SJCRH30 (cell line): ENCODE measurements around the gene RBM34. TPM values are rescaled to one million over a fixed set of nuclear protein-coding genes. Genes with fewer than 3 reads are reported as not detected.
"Not testable (repeated sequence)": the region's sequence is repeated elsewhere in the genome, so short reads cannot be mapped to it uniquely, and the experiment has no call there.

Experiments
- DNase-seq, 2 experiments: peaks; one replicate each; pipeline ENCODE4 v3.0.0-alpha.2; 2015 to 2020
- H3K27ac ChIP-seq: fragments of 250-450 bp; sonication (Bioruptor Pico); 2 replicates; pipeline ENCODE4 v1.5.1; 2020; ENCODE audit warnings: mild to moderate bottlenecking, moderate library complexity
- H3K27me3 ChIP-seq: fragments of 250-450 bp; sonication (Bioruptor Pico); 2 replicates; pipeline ENCODE4 v1.5.1; 2020; ENCODE audit warnings: mild to moderate bottlenecking, moderate library complexity
- H3K36me3 ChIP-seq: fragments of 250-450 bp; sonication (Bioruptor Pico); 2 replicates; pipeline ENCODE4 v1.5.1; 2020; ENCODE audit warnings: mild to moderate bottlenecking, moderate library complexity
- H3K4me1 ChIP-seq: fragments of 250-450 bp; sonication (Bioruptor Pico); 2 replicates; pipeline ENCODE4 v1.5.1; 2020; ENCODE audit warnings: mild to moderate bottlenecking, moderate library complexity
- H3K4me3 ChIP-seq: fragments of 250-450 bp; sonication (Bioruptor Pico); 2 replicates; pipeline ENCODE4 v1.5.1; 2020; ENCODE audit warnings: mild to moderate bottlenecking, moderate library complexity
- H3K9me3 ChIP-seq: fragments of 250-450 bp; sonication (Bioruptor Pico); replicated peaks from 2 replicates; pipeline ENCODE4 v1.5.1; 2020; ENCODE audit warnings: mild to moderate bottlenecking, moderate library complexity
- total RNA-seq: library from RNA; depleted of rRNA; stranded (reverse); fragments of >200 nt; shearing (Covaris generic); gene quantifications from 2 replicates; pipeline ENCODE4 v1.2.3, GENCODE V29; 2014

Gene RBM34
- total RNA-seq, 1 experiment from 2014 or later: 72.7 TPM

GRCh38 chr1:235097501-235097900, 63.5 kb downstream of the RBM34 start:
- not testable (repeated sequence) for DNase-seq, H3K9me3 ChIP-seq, H3K27me3 ChIP-seq, H3K27ac ChIP-seq, H3K36me3 ChIP-seq, H3K4me3 ChIP-seq
- H3K4me1 ChIP-seq: peaks cover 15% of the 10 kb centered on the region

GRCh38 chr1:235095938-235096562, 65.0 kb downstream of the RBM34 start:
- H3K9me3 ChIP-seq: no peaks in the 10 kb centered on the region
- DNase-seq: no peak

GRCh38 chr1:235093696-235094592, 67.1 kb downstream of the RBM34 start:
- Histone ChIP-seq H3K9me3 (no peaks in the 10 kb centered on the region), H3K27ac (no peak overlapping the region), H3K36me3 (no peaks in the 10 kb centered on the region), H3K4me1 (peaks cover 14% of the 10 kb centered on the region), H3K4me3 (peak overlapping the region; percentile 51), H3K27me3 (no peaks in the 10 kb centered on the region)
- DNase-seq: peak; percentile 73 to 89

More at GRCh38 chr1:235095938-235096562, 65.0 kb downstream of the RBM34 start:
- H3K4me1 ChIP-seq: peaks cover 17% of the 10 kb centered on the region
- no peaks in the 10 kb centered on the region for H3K36me3 ChIP-seq
- no peaks in the 10 kb centered on the region for H3K27me3 ChIP-seq
- no peak overlapping the region for H3K27ac ChIP-seq
- no peak overlapping the region for H3K4me3 ChIP-seq

- H3K9me3 ChIP-seq: no peaks in the 10 kb centered on the region
- peaks cover 14% of the 10 kb centered on the region for H3K4me1 ChIP-seq
- H3K4me3 ChIP-seq: peak overlapping the region; percentile 51
- DNase-seq: peak; percentile 87 to 93
- H3K27ac ChIP-seq: peak overlapping the region; percentile 13; the same call in 1 of the 2 replicates
- H3K36me3 ChIP-seq: no peaks in the 10 kb centered on the region
- no peaks in the 10 kb centered on the region for H3K27me3 ChIP-seq
Observed at GRCh38 chr1:235093013-235093695, 67.9 kb downstream of the RBM34 start.

- DNase-seq, H3K36me3 ChIP-seq, H3K27ac ChIP-seq, H3K9me3 ChIP-seq, H3K4me3 ChIP-seq, H3K27me3 ChIP-seq: not testable (repeated sequence)
- H3K4me1 ChIP-seq: peaks cover 14% of the 10 kb centered on the region
Observed at GRCh38 chr1:235092415-235092814, 68.6 kb downstream of the RBM34 start.

GRCh38 chr1:235092045-235092406, 69.0 kb downstream of the RBM34 start:
- H3K27me3 ChIP-seq, H3K36me3 ChIP-seq, DNase-seq, H3K27ac ChIP-seq, H3K4me3 ChIP-seq, H3K9me3 ChIP-seq: not testable (repeated sequence)
- peaks cover 14% of the 10 kb centered on the region for H3K4me1 ChIP-seq

GRCh38 chr1:235091319-235092044, 69.6 kb downstream of the RBM34 start:
- Histone ChIP-seq H3K4me1 (peaks cover 14% of the 10 kb centered on the region), H3K27ac (peak overlapping the region; percentile 65)
- H3K9me3 ChIP-seq, H3K36me3 ChIP-seq, H3K4me3 ChIP-seq, DNase-seq, H3K27me3 ChIP-seq: not testable (repeated sequence)

GRCh38 chr1:235090406-235091069, 70.5 kb downstream of the RBM34 start:
- no peaks in the 10 kb centered on the region for H3K9me3 ChIP-seq
- peak; percentile 85 for DNase-seq
- peak overlapping the region; percentile 30 for H3K4me3 ChIP-seq
- H3K4me1 ChIP-seq: peaks cover 14% of the 10 kb centered on the region
- H3K27ac ChIP-seq: peak overlapping the region; percentile 65
- H3K27me3 ChIP-seq: no peaks in the 10 kb centered on the region
- no peaks in the 10 kb centered on the region for H3K36me3 ChIP-seq

- no peaks in the 10 kb centered on the region for H3K36me3 ChIP-seq
- peaks cover 16% of the 10 kb centered on the region for H3K4me1 ChIP-seq
- H3K27ac ChIP-seq: no peak overlapping the region
- H3K4me3 ChIP-seq: no peak overlapping the region
- no peaks in the 10 kb centered on the region for H3K27me3 ChIP-seq
- no peaks in the 10 kb centered on the region for H3K9me3 ChIP-seq
- no peak for DNase-seq
Observed at GRCh38 chr1:235088907-235089306, 72.1 kb downstream of the RBM34 start.

GRCh38 chr1:235088430-235088829, 72.6 kb downstream of the RBM34 start:
- Histone ChIP-seq H3K9me3 (no peaks in the 10 kb centered on the region), H3K27ac (no peak overlapping the region), H3K36me3 (no peaks in the 10 kb centered on the region), H3K27me3 (no peaks in the 10 kb centered on the region), H3K4me3 (no peak overlapping the region), H3K4me1 (peaks cover 19% of the 10 kb centered on the region)
- no peak for DNase-seq

- H3K4me1 ChIP-seq: peaks cover 23% of the 10 kb centered on the region
- H3K4me3 ChIP-seq: no peak overlapping the region
Observed at GRCh38 chr1:235087906-235088305, 73.1 kb downstream of the RBM34 start.

GRCh38 chr1:235085411-235086117, 75.5 kb downstream of the RBM34 start:
- not testable (repeated sequence) for H3K27ac ChIP-seq, H3K9me3 ChIP-seq, H3K36me3 ChIP-seq, DNase-seq, H3K4me3 ChIP-seq, H3K27me3 ChIP-seq
- peaks cover 20% of the 10 kb centered on the region for H3K4me1 ChIP-seq

More at GRCh38 chr1:235087906-235088305, 73.1 kb downstream of the RBM34 start:
- H3K36me3 ChIP-seq: no peaks in the 10 kb centered on the region
- H3K27me3 ChIP-seq: no peaks in the 10 kb centered on the region
- no peak overlapping the region for H3K27ac ChIP-seq
- no peak for DNase-seq
- no peaks in the 10 kb centered on the region for H3K9me3 ChIP-seq
